ENCODE results near the gene HEXA.

Gene HEXA

GRCh38 chr15:72377331-72377730 is 1.5 kb upstream of the HEXA start:
- H3K27me3 ChIP-seq (ENCODE audit: insufficient read depth, low read length) = peaks cover 9% of the 10 kb centered on the region; the same call in 1 of the 2 replicates
- no peak overlapping the region for H3K27ac ChIP-seq (ENCODE audit: low read depth, low read length)
- H3K4me3 ChIP-seq (ENCODE audit: low read length) = no peak overlapping the region
- H3K9me3 ChIP-seq (ENCODE audit: insufficient read depth, low read depth, low read length) = no peaks in the 10 kb centered on the region
- no peak overlapping the region for H3K9ac ChIP-seq (ENCODE audit: low read depth, low read length)
- no CpG with 5 or more reads among the region's 1 CpG for WGBS
- no peaks in the 10 kb centered on the region for H3K36me3 ChIP-seq (ENCODE audit: insufficient read depth, low read length)
- no peaks in the 10 kb centered on the region for H3K4me1 ChIP-seq (ENCODE audit: insufficient read depth, low read length)

- Histone ChIP-seq H3K9me3 (ENCODE audit: insufficient read depth, low read depth, low read length) (no peaks in the 10 kb centered on the region), H3K27ac (ENCODE audit: low read depth, low read length) (peak overlapping the region; percentile 53), H3K9ac (ENCODE audit: low read depth, low read length) (peak overlapping the region; percentile 94), H3K36me3 (ENCODE audit: insufficient read depth, low read length) (no peaks in the 10 kb centered on the region), H3K27me3 (ENCODE audit: insufficient read depth, low read length) (peaks cover 7% of the 10 kb centered on the region; the same call in 1 of the 2 replicates), H3K4me3 (ENCODE audit: low read length) (peak overlapping the region; percentile 94), H3K4me1 (ENCODE audit: insufficient read depth, low read length) (no peaks in the 10 kb centered on the region)
- 1% methylated on average over 17 of the region's 17 CpGs for WGBS
Measured at GRCh38 chr15:72375501-72375845, 341 bp downstream of the HEXA start.

- Histone ChIP-seq H3K9me3 (ENCODE audit: insufficient read depth, low read depth, low read length) (no peaks in the 10 kb centered on the region), H3K9ac (ENCODE audit: low read depth, low read length) (no peak overlapping the region)
Measured at GRCh38 chr15:72372361-72372760, 3.5 kb downstream of the HEXA start.

GRCh38 chr15:72369964-72370363 is 5.8 kb downstream of the HEXA start:
- Histone ChIP-seq H3K9ac (ENCODE audit: low read depth, low read length) (no peak overlapping the region), H3K27ac (ENCODE audit: low read depth, low read length) (no peak overlapping the region), H3K4me1 (ENCODE audit: insufficient read depth, low read length) (no peaks in the 10 kb centered on the region), H3K27me3 (ENCODE audit: insufficient read depth, low read length) (no peaks in the 10 kb centered on the region), H3K9me3 (ENCODE audit: insufficient read depth, low read depth, low read length) (no peaks in the 10 kb centered on the region), H3K36me3 (ENCODE audit: insufficient read depth, low read length) (peaks cover 5% of the 10 kb centered on the region; the same call in 1 of the 2 replicates), H3K4me3 (ENCODE audit: low read length) (no peak overlapping the region)
- 100% methylated on average over 1 of the region's 1 CpG for WGBS

More at GRCh38 chr15:72372361-72372760, 3.5 kb downstream of the HEXA start:
- Histone ChIP-seq H3K4me3 (ENCODE audit: low read length) (no peak overlapping the region), H3K27me3 (ENCODE audit: insufficient read depth, low read length) (no peaks in the 10 kb centered on the region), H3K36me3 (ENCODE audit: insufficient read depth, low read length) (peaks cover 5% of the 10 kb centered on the region; the same call in 1 of the 2 replicates), H3K4me1 (ENCODE audit: insufficient read depth, low read length) (no peaks in the 10 kb centered on the region), H3K27ac (ENCODE audit: low read depth, low read length) (no peak overlapping the region)

GRCh38 chr15:72368899-72369298 is 6.9 kb downstream of the HEXA start:
- H3K9ac ChIP-seq (ENCODE audit: low read depth, low read length) = no peak overlapping the region
- no peaks in the 10 kb centered on the region for H3K4me1 ChIP-seq (ENCODE audit: insufficient read depth, low read length)
- no peaks in the 10 kb centered on the region for H3K27me3 ChIP-seq (ENCODE audit: insufficient read depth, low read length)
- peaks cover 5% of the 10 kb centered on the region; the same call in 1 of the 2 replicates for H3K36me3 ChIP-seq (ENCODE audit: insufficient read depth, low read length)
- no peak overlapping the region for H3K4me3 ChIP-seq (ENCODE audit: low read length)
- H3K27ac ChIP-seq (ENCODE audit: low read depth, low read length) = no peak overlapping the region
- H3K9me3 ChIP-seq (ENCODE audit: insufficient read depth, low read depth, low read length) = no peaks in the 10 kb centered on the region
- 100% methylated on average over 1 of the region's 2 CpGs for WGBS

- Histone ChIP-seq H3K4me3 (ENCODE audit: low read length) (no peak overlapping the region), H3K9ac (ENCODE audit: low read depth, low read length) (no peak overlapping the region)
Measured at GRCh38 chr15:72368325-72368724, 7.5 kb downstream of the HEXA start.

GRCh38 chr15:72365844-72366243 is 10.0 kb downstream of the HEXA start:
- no peaks in the 10 kb centered on the region for H3K9me3 ChIP-seq (ENCODE audit: insufficient read depth, low read depth, low read length)
- no peak overlapping the region for H3K4me3 ChIP-seq (ENCODE audit: low read length)
- peaks cover 5% of the 10 kb centered on the region; the same call in 1 of the 2 replicates for H3K36me3 ChIP-seq (ENCODE audit: insufficient read depth, low read length)
- no peak overlapping the region for H3K27ac ChIP-seq (ENCODE audit: low read depth, low read length)
- no peaks in the 10 kb centered on the region for H3K4me1 ChIP-seq (ENCODE audit: insufficient read depth, low read length)
- no peak overlapping the region for H3K9ac ChIP-seq (ENCODE audit: low read depth, low read length)
- no peaks in the 10 kb centered on the region for H3K27me3 ChIP-seq (ENCODE audit: insufficient read depth, low read length)
- 89% methylated on average over 1 of the region's 1 CpG for WGBS

More at GRCh38 chr15:72368325-72368724, 7.5 kb downstream of the HEXA start:
- 90% methylated on average over 2 of the region's 2 CpGs for WGBS
- Histone ChIP-seq H3K27me3 (ENCODE audit: insufficient read depth, low read length) (no peaks in the 10 kb centered on the region), H3K36me3 (ENCODE audit: insufficient read depth, low read length) (peaks cover 5% of the 10 kb centered on the region; the same call in 1 of the 2 replicates), H3K27ac (ENCODE audit: low read depth, low read length) (no peak overlapping the region), H3K4me1 (ENCODE audit: insufficient read depth, low read length) (no peaks in the 10 kb centered on the region), H3K9me3 (ENCODE audit: insufficient read depth, low read depth, low read length) (no peaks in the 10 kb centered on the region)

- H3K36me3 ChIP-seq (ENCODE audit: insufficient read depth, low read length) = peaks cover 2% of the 10 kb centered on the region
- H3K9ac ChIP-seq (ENCODE audit: low read depth, low read length) = no peak overlapping the region
- 93% methylated on average over 1 of the region's 1 CpG for WGBS
Measured at GRCh38 chr15:72361176-72361575, 14.6 kb downstream of the HEXA start.

GRCh38 chr15:72358650-72359171 is 17.1 kb downstream of the HEXA start:
- peaks cover 25% of the 10 kb centered on the region for H3K36me3 ChIP-seq (ENCODE audit: insufficient read depth, low read length)
- WGBS = 91% methylated on average over 7 of the region's 7 CpGs
- no peaks in the 10 kb centered on the region for H3K27me3 ChIP-seq (ENCODE audit: insufficient read depth, low read length)
- H3K4me1 ChIP-seq (ENCODE audit: insufficient read depth, low read length) = no peaks in the 10 kb centered on the region
- H3K27ac ChIP-seq (ENCODE audit: low read depth, low read length) = no peak overlapping the region
- H3K9ac ChIP-seq (ENCODE audit: low read depth, low read length) = no peak overlapping the region
- no peak overlapping the region for H3K4me3 ChIP-seq (ENCODE audit: low read length)
- no peaks in the 10 kb centered on the region for H3K9me3 ChIP-seq (ENCODE audit: insufficient read depth, low read depth, low read length)

More at GRCh38 chr15:72361176-72361575, 14.6 kb downstream of the HEXA start:
- H3K4me1 ChIP-seq (ENCODE audit: insufficient read depth, low read length) = no peaks in the 10 kb centered on the region
- no peak overlapping the region for H3K4me3 ChIP-seq (ENCODE audit: low read length)
- no peaks in the 10 kb centered on the region for H3K9me3 ChIP-seq (ENCODE audit: insufficient read depth, low read depth, low read length)
- no peaks in the 10 kb centered on the region for H3K27me3 ChIP-seq (ENCODE audit: insufficient read depth, low read length)
- no peak overlapping the region for H3K27ac ChIP-seq (ENCODE audit: low read depth, low read length)

- H3K9me3 ChIP-seq (ENCODE audit: insufficient read depth, low read depth, low read length) = no peaks in the 10 kb centered on the region
- H3K4me1 ChIP-seq (ENCODE audit: insufficient read depth, low read length) = no peaks in the 10 kb centered on the region
- H3K9ac ChIP-seq (ENCODE audit: low read depth, low read length) = no peak overlapping the region
- peaks cover 30% of the 10 kb centered on the region for H3K36me3 ChIP-seq (ENCODE audit: insufficient read depth, low read length)
- no peaks in the 10 kb centered on the region for H3K27me3 ChIP-seq (ENCODE audit: insufficient read depth, low read length)
- no peak overlapping the region for H3K27ac ChIP-seq (ENCODE audit: low read depth, low read length)
- no peak overlapping the region for H3K4me3 ChIP-seq (ENCODE audit: low read length)
- WGBS = 90% methylated on average over 3 of the region's 3 CpGs
Measured at GRCh38 chr15:72358121-72358520, 17.7 kb downstream of the HEXA start.

- Histone ChIP-seq H3K36me3 (ENCODE audit: insufficient read depth, low read length) (peaks cover 57% of the 10 kb centered on the region), H3K4me1 (ENCODE audit: insufficient read depth, low read length) (no peaks in the 10 kb centered on the region), H3K9ac (ENCODE audit: low read depth, low read length) (no peak overlapping the region), H3K27me3 (ENCODE audit: insufficient read depth, low read length) (no peaks in the 10 kb centered on the region), H3K9me3 (ENCODE audit: insufficient read depth, low read depth, low read length) (no peaks in the 10 kb centered on the region), H3K27ac (ENCODE audit: low read depth, low read length) (no peak overlapping the region), H3K4me3 (ENCODE audit: low read length) (no peak overlapping the region)
- WGBS = no CpG with 5 or more reads among the region's 1 CpG
Measured at GRCh38 chr15:72354496-72354895, 21.3 kb downstream of the HEXA start.

GRCh38 chr15:72353266-72353665 is 22.5 kb downstream of the HEXA start:
- Histone ChIP-seq H3K27me3 (ENCODE audit: insufficient read depth, low read length) (no peaks in the 10 kb centered on the region), H3K4me3 (ENCODE audit: low read length) (no peak overlapping the region), H3K9ac (ENCODE audit: low read depth, low read length) (no peak overlapping the region), H3K27ac (ENCODE audit: low read depth, low read length) (no peak overlapping the region), H3K4me1 (ENCODE audit: insufficient read depth, low read length) (no peaks in the 10 kb centered on the region), H3K9me3 (ENCODE audit: insufficient read depth, low read depth, low read length) (no peaks in the 10 kb centered on the region), H3K36me3 (ENCODE audit: insufficient read depth, low read length) (peaks cover 69% of the 10 kb centered on the region)
- 95% methylated on average over 2 of the region's 2 CpGs for WGBS

Data from HUES64 (cell line).